GM18858 (cell line): ENCODE data around the gene TMCC2.

Experiments used
- ATAC-seq: cut with Tn5 transposase; IDR thresholded peaks from one replicate; pipeline ENCODE4 v1.9.1; 2021; ENCODE audit not compliant: unreplicated experiment

Gene TMCC2

DNA sequence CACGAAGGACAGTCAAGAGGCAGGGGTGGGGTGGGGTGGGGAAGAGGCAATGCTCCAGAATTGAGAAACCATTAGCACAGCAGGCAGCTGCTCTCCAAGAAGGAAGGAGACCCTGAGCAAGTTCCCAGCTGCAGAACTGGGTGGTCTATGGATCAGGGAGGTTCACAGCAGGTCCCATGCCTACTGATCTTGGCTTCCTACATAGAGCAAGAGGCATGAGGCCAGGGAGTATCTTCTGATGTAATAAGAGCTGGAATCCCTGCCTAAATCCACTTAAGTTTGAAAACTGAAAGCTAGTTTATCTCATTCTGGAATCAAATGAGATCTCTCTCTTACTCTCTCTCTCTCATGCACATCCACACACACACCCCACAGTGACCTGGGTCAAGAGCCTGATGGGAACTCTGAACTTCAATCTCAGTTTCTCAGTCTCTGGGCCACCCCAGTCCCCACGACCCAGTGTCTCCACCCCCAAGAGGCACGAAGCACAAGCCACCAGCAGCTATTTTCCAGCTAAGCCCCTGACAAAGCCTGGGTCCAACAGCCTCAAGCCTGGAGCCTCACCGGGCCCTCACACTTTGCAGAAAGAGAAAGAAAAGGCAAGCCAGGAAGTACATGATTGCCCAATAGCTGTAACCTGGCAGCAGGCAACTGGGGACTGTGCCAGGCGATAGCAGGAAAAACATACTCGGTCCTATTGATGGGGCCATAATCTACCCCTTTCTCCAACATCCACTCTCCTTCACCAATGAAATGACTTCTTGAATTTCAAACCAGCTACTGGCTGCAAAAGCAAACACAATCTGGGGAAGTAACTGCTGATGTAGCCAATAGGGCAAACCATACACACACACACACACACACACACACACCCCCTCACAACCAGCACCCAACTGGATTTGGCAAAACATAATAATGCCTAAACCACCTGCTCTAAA, 91.6 kb downstream of the TMCC2 start:
- no peak for ATAC-seq

DNA sequence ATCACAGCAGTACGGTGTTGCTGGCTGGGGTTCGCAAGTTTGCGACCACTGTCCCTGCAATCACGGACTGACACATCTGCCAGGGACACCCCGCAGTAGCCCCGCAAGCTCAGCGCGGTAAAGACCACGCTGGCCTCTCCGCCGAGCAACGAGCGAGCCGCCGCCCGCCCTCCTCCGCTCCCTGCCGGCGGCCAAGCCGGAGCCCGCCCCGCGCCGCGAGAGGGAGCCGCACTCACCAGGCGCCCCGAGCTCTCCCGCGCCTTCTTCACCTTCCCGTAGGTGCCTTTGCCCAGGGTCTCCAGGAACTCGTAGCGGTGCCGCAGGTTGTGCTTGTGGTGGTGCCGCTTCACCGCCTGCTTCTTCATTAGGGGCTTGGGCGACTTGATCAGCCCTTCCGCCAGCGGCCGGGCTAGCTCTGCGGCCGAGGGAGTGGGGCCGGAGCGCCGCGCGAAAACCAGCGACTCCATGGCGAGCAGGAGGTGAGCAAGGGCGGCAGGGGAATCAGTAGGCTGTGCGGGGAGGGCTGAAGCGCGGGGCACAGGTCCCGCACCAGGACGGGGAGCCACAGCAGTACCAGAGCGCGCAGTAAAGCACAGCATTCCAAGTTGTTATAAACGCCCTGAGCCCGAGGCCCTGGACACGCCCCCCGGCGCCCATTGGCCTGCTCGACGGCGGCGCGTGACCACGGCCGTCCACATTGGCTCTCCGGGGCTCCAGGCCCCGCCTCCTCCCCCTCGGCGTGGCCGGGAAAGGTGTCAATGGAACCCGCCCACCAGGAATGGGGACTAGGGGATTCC, 93.6 kb downstream of the TMCC2 start, which contains the start of gene NUAK2:
Gene NUAK2 (minus strand): TSS at position 584 of the 797 bp plus-strand sequence. CDS start 117 bp downstream, at position 467.
- ATAC-seq, result no peak

DNA sequence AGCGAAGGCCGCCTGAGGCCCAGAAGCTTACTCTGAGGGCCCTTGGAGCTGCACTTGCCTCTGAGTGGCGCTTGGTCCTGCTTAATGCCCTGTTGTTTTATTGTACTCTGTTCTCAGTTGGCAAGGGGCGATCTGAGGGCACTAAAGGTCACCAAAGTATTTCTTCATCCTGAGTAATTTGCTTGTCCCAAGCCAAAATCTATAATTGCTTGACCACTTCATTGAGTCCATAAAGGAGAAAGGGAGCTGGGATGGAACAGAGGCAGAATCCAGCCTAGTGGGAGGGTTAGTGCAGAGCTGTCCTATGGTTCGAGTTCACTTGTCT, 94.2 kb downstream of the TMCC2 start:
- no peak for ATAC-seq
